Esophagus muscularis mucosa (tissue), 4 donors: ENCODE data around the gene DEAF1. TPM values are rescaled to one million over a fixed set of nuclear protein-coding genes. Genes with fewer than 3 reads are reported as not detected.

Experiments
- DNase-seq: peaks from one replicate; pipeline ENCODE4 v3.0.0-alpha.2; 2017; ENCODE audit errors: extremely low spot score
- H3K27ac ChIP-seq, 4 donors: fragments of 200-600 bp; sonication (generic); replicated peaks in 1 of 4; 1 replicate in 3 of 4; 2 replicates in 1 of 4; pipeline ENCODE4 v1.5.1; 2016 to 2019; ENCODE audit warnings: mild to moderate bottlenecking in 1 of 4
- H3K27me3 ChIP-seq, 4 donors: fragments of 200-600 bp; sonication (generic); one replicate each; pipeline versions ENCODE4 v1.5.1 to v1.6.0; 2016 to 2019
- H3K36me3 ChIP-seq, 4 donors: fragments of 200-600 bp; sonication (generic); one replicate each; pipeline ENCODE4 v1.5.1; 2016 to 2019
- H3K4me1 ChIP-seq, 4 donors: fragments of 200-600 bp; sonication (generic); one replicate each; pipeline ENCODE4 v1.5.1; 2016 to 2019
- H3K4me3 ChIP-seq, 4 donors: fragments of 200-600 bp; sonication (generic); 1 replicate in 2 of 4; 2 replicates in 2 of 4; pipeline ENCODE4 v1.5.1; 2016 to 2019; ENCODE audit warnings: mild to moderate bottlenecking in 4 of 4, moderate library complexity in 1 of 4
- H3K9me3 ChIP-seq, 4 donors: fragments of 200-600 bp; sonication (generic); 1 replicate in 3 of 4; 2 replicates in 1 of 4; pipeline ENCODE4 v1.5.1; 2016 to 2019
- CTCF ChIP-seq, 3 experiments: fragments of 200-600 bp in 2 of 3; fragments of 450-650 bp in 1 of 3; sonication (generic) in 2 of 3; IDR thresholded peaks; one replicate each; pipeline ENCODE4 v1.5.1; 2017 to 2019; ENCODE audit warnings: antibody characterized with exemption in 3 of 3, mild to moderate bottlenecking in 2 of 3, moderate library complexity in 1 of 3
- EP300 ChIP-seq: sonication (generic); formaldehyde crosslinking; IDR thresholded peaks from one replicate; pipeline ENCODE4 v1.6.1; 2017; ENCODE audit warnings: antibody characterized with exemption
- POLR2A ChIP-seq: fragments of 450-650 bp; IDR thresholded peaks from one replicate; pipeline ENCODE4 v1.6.1; 2017; ENCODE audit warnings: antibody characterized with exemption, moderate library complexity, mild to moderate bottlenecking, low read depth
- POLR2AphosphoS5 ChIP-seq, 2 donors: sonication (generic); formaldehyde crosslinking; IDR thresholded peaks; one replicate each; pipeline ENCODE4 v1.6.1; 2017; ENCODE audit warnings: antibody characterized with exemption in 2 of 2
- WGBS: methylation state at CpG from one replicate; pipeline ENCODE4 v1.1.5; 2018; 5-methylcytosine and 5-hydroxymethylcytosine counted together
- intact Hi-C: fragments of 100-400 bp; cut with DNase I; formaldehyde crosslinking; loops from one replicate; pipeline ENCODE4 v1.15.1; 2023
- total RNA-seq, 4 donors: library from RNA; depleted of rRNA; stranded (reverse); fragments of >200 nt; gene quantifications; one replicate each; pipeline versions ENCODE4 v1.1.0 to v1.2.1, GENCODE V29; 2016

The DEAF1 gene
- total RNA-seq, 4 donors from 2014 or later, result 24.9 to 57.1 (median 39.4) TPM

GRCh38 chr11:637333-637592 lies 57.8 kb downstream of the DEAF1 start:
- TF ChIP-seq POLR2A (no peak), CTCF (IDR thresholded peaks at IDR 0.05) (no peak), EP300 (no peak), POLR2AphosphoS5 (IDR thresholded peaks at IDR 0.05) (no peak)
- DNase-seq, result no peak
- Histone ChIP-seq H3K9me3 (no peaks in the 10 kb centered on the region), H3K27me3 (peaks cover 0 to 44% (median 3%) of the 10 kb centered on the region in 4 donors), H3K27ac (no peak overlapping the region), H3K36me3 (peaks cover 5 to 25% (median 12%) of the 10 kb centered on the region in 4 donors), H3K4me3 (peak overlapping the region; percentile 41 to 55 (median 42)), H3K4me1 (peaks cover 25 to 43% (median 37%) of the 10 kb centered on the region in 4 donors)
- WGBS, result 67% methylated on average over 1 of the region's 34 CpGs
- intact Hi-C loops, result no loop called here

- peaks cover 0 to 44% (median 3%) of the 10 kb centered on the region in 4 donors for H3K27me3 ChIP-seq
- TF ChIP-seq EP300 (no peak), CTCF (IDR thresholded peaks at IDR 0.05) (no peak), POLR2A (no peak)
- H3K4me1 ChIP-seq, result peaks cover 25 to 43% (median 37%) of the 10 kb centered on the region in 4 donors
- no peak within 1 kb of the TSS for H3K27ac ChIP-seq
- intact Hi-C loops, result no loop called here
- peaks cover 0 to 20% (median 7%) of the 10 kb centered on the region in 4 donors for H3K36me3 ChIP-seq
- DNase-seq, result no peak
- H3K9me3 ChIP-seq, result no peaks in the 10 kb centered on the region
- H3K4me3 ChIP-seq, result peak within 1 kb of the TSS; percentile 41 to 55 (median 42)
- 29% methylated on average over 9 of the region's 100 CpGs for WGBS
Observed at GRCh38 chr11:636511-637332, 58.3 kb downstream of the DEAF1 start, which contains the start of gene DRD4. Gene DRD4, plus strand, starts transcription at chr11:637269. Its CDS starts 36 bp downstream, at chr11:637305.

GRCh38 chr11:635945-636510 lies 59.0 kb downstream of the DEAF1 start:
- intact Hi-C loops, result no loop called here
- no peak for DNase-seq
- TF ChIP-seq POLR2AphosphoS5 (IDR thresholded peaks at IDR 0.05) (no peak), POLR2A (no peak), CTCF (IDR thresholded peaks at IDR 0.05) (no peak), EP300 (no peak)
- H3K9me3 ChIP-seq, result no peaks in the 10 kb centered on the region
- no peak overlapping the region for H3K4me3 ChIP-seq
- peaks cover 0 to 44% (median 3%) of the 10 kb centered on the region in 4 donors for H3K27me3 ChIP-seq
- 77% methylated on average over 22 of the region's 22 CpGs for WGBS
- peaks cover 25 to 43% (median 37%) of the 10 kb centered on the region in 4 donors for H3K4me1 ChIP-seq
- no peak overlapping the region for H3K27ac ChIP-seq
- peaks cover 0 to 13% (median 3%) of the 10 kb centered on the region in 4 donors for H3K36me3 ChIP-seq

GRCh38 chr11:630871-631270 lies 64.2 kb downstream of the DEAF1 start:
- DNase-seq, result no peak
- no peak overlapping the region for H3K27ac ChIP-seq
- H3K4me3 ChIP-seq, result no peak overlapping the region
- intact Hi-C loops, result no loop called here
- TF ChIP-seq POLR2AphosphoS5 (IDR thresholded peaks at IDR 0.05), result no peak
- TF ChIP-seq EP300, result no peak
- TF ChIP-seq CTCF (IDR thresholded peaks at IDR 0.05), result no peak
- no peak for TF ChIP-seq POLR2A
- peaks cover 0 to 10% (median 0%) of the 10 kb centered on the region in 4 donors for H3K27me3 ChIP-seq
- H3K9me3 ChIP-seq, result no peaks in the 10 kb centered on the region
- H3K4me1 ChIP-seq, result peaks cover 2 to 29% (median 19%) of the 10 kb centered on the region in 4 donors
- 96% methylated on average over 5 of the region's 5 CpGs for WGBS
- H3K36me3 ChIP-seq, result peaks cover 0 to 3% (median under 1%) of the 10 kb centered on the region in 4 donors
